Posterior vena cava (tissue), 2 donors: ENCODE data around the gene ABCB4. TPM values are rescaled to one million over a fixed set of nuclear protein-coding genes. Genes with fewer than 3 reads are reported as not detected.

ENCODE experiments used
- DNase-seq: peaks from one replicate; pipeline ENCODE4 v3.0.0-alpha.2; 2020; ENCODE audit warnings: low spot score
- intact Hi-C, 2 donors: fragments of 100-400 bp; cut with DNase I; formaldehyde crosslinking; loops; one replicate each; pipeline versions ENCODE4 v1.14.1 to v1.14.2; 2022 to 2023
- total RNA-seq, 2 donors: library from RNA; stranded (reverse); fragmentation: NEBNext Ultra II Directional; extraction: Animal tissue kit (Norgen Biotek cat#: 25700); gene quantifications; one replicate each; pipeline ENCODE4 v1.2.1, GENCODE V29; 2021
- donor health status: DM: yes; HTN: yes; CAD: no.
- donor health status: DM: yes; HTN: yes; CAD: no.

The ABCB4 gene
- total RNA-seq, 2 donors from 2014 or later = 1.9 to 3.7 TPM

DNA sequence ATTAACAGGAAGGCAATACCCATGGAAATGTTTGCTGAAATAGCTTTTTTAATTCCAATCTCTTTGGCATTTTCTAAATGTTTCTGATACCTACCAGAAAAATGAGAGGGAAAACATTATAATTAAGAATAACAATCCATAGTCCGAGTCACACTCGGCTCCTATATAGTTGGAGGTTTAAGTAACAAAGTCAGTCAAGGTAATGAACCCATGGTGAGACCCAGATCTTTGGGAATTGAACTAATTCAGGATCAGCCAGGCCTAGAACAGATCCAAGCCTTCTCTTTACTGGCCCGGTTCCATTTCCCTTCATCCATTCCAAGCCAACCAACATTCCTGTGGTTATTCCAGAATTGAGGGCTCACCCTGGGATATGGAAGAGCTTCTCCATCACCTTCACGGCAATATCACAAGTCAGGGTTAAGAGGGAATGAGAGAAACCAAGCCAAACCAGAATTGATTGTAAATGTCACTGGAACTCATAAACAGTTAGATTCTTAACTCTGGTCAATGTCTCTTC is 28.3 kb downstream of the ABCB4 start:
- intact Hi-C loops = no loop called here
- no peak for DNase-seq

DNA sequence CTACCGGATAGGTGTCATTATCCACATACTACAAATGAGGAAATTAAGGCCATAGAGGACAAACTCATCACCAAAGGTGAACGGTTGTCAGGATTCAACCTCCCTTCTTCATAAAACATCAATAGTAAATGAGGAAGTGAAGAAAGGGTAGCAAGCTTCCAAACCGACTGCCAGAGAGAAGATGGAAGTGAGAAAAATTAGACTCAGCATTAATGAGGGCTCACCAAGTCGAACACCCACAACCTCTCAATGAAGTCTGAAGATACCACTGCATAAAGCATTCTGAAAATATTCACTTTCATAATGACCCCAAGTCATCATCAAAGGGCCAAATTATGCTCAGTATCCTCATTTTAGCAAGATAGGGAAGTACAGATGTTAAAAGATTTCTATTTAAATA is 29.6 kb downstream of the ABCB4 start:
- intact Hi-C loops = no loop called here

DNA sequence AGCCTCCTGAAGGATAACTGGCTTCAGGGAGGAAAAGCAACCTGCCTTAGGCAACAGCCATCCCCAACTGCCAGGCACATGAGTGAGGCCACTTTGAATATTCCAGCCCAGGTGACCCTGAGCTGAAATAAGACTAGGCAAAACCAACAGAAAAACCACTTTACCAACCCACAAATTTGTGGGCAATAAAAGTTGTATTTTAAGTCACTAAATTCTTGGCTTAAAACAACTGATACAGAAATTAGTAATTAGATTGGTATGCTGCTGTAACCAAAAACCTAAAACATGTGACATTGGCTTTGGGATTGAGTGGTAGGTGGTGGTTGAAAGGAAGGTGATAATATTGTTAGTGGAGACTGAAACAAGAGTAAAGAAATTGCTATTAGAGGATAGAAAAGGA is 39.9 kb downstream of the ABCB4 start:
- DNase-seq = no peak
- intact Hi-C loops = loop anchor here in 1 of 2 donors (1.0 kb wide), 1 partner anchor 23 kb away; no protein-coding TSS in a partner anchor

More for the DNA sequence above, 29.6 kb downstream of the ABCB4 start:
- DNase-seq = no peak

DNA sequence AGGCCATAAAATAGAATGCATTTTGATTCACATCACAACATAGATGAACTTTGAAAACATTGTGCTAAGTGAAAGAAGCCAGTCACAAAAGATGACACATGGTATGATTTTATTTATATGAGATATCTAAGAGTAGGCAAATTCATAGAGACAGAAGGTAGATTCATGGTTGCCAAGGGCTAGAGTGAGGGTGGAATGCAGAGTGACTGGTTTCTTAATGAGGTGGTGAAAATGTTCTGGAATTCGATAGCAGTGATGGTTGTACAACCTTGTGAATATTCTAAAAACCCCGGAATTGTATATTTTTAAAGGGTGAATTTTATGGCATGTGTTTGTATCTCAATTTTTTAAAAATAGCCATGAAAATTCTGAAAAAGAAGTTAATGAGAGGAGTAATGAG is 42.9 kb downstream of the ABCB4 start:
- intact Hi-C loops = no loop called here
- DNase-seq = no peak

DNA sequence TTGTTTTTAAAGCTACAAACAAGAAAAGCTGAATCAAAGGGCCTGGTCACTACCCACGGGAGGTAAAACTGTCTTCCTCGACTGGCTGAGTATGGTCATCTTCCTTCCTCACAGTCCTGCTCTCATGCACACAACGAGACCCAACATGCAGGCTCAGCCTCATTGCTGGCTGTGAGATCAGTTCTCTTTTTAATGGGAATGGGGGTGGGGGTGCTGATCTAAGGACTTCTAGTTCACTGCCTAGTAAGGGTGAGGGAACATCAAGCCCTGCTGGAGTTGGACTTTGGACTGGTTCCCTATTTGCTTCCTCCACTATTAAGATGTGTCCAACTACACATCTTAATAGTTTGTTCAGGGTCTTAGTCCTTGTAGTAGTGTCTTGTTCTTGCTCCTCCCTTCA is 48.2 kb downstream of the ABCB4 start:
- intact Hi-C loops = no loop called here
- no peak for DNase-seq

DNA sequence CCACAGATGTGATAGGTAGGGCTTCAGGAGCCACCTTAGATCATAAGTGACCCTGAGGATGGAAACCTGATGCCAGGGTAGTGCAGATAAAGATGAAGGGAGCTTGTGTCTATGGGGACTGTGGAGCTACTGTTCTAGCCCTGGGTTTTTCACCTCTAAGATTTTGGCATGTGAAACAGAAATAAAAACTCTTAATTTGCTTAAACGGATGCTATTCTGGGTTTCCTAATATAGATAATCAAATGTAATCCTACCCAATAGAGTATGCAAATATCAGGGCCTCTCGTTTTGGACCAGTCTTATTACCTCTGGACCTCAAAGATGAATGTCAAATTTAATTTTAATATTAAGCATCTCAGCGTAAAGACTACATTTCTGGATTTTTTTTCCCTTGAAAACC is 49.3 kb downstream of the ABCB4 start:
- intact Hi-C loops = no loop called here
- DNase-seq = no peak

DNA sequence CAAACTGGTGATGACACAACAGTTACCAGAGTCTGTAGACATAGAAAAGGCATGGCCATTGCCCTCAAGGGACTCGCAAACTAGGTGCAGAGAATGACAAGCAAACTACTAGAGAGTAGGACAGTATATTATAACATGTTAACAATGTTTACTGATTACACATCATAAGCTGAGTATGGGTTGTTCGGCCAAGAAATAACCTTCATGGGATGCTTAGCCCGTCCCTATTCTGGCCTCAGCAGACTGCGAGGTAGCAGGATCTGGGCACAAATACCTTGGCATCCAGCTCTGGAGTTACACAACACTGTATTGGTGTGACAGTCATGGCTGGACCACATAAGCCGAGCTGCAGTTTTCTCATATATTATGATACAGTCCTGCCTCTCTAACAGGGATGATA is 51.4 kb downstream of the ABCB4 start:
- intact Hi-C loops = no loop called here
- no peak for DNase-seq

DNA sequence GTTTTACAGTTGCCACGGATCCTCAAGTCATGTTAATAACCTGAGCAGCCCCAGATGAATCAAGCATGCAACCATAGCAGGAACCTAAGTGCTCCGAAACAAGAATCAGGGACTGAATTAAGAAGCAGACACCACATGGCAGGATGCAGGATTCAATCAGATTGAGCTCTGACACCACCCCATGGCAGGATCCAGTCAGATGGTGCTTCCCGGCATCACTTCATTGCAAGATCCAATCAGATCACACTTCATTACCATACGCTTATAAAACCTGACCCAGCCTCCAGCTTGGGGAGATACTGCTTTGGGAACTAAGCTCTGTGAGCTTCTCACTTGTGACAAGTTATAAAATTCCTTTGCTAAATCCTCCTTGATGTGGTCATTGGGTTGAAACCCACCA is 55.3 kb downstream of the ABCB4 start:
- intact Hi-C loops = no loop called here
- no peak for DNase-seq

DNA sequence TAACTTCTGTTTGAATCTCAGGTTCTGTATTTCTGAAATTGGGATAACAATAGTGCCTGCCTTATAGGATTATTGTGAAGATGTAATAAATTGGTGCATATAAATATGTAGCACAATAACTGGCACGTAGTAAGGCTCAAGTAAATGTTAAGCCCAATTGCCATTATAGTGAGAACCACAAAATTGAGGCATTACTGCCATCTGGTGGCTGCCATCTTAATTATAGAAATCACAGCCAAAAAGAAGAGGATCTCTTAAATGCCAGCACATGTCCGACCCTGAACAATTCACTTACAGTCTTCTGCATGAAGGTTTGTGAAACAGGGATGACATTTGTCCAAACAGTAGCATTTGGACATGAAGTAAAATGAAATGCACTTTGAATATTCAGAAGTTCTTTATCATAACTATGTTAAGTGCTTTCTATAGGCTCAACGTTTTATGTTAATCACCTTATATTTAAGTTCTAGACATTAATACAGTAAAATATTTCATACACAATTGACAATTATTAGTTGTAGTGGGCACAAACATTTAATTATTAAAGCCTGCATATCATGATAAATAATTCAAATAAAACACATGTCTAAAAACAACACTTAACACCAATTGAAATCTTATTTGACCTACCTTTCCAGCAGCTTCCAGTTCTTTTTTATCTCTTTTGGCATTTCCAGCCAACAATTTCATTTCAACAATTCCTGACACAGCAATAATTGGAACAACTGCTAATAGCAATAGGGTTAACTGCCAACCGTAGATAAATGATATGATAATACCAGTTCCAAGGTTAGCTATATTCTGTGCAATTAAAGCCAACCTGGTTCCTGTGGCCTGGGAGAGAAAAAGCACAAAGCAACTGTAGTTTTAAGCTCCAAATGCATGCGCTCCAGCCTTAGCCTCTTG is 58.5 kb downstream of the ABCB4 start:
- intact Hi-C loops = loop anchor here (2.0 kb wide), 1 partner anchor 104 kb away; no protein-coding TSS in a partner anchor
- no peak for DNase-seq

DNA sequence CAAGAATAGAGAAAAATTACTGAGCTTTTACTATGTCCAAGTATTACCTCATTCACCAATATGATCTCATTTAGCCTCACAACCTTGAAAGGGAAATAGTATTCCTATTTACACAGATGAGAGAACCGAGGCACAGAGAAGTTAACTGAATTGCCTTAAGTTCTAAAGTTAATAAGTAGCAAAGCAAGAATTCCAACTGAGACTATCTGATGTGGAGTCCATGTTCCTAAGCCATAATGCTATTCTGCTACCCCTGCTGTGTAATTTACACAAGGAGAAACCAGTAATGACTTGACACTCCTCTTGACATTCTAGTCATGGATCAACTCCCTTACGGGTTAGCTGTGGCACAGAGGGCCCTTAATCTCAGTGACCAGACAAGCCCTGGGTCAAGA is 60.7 kb downstream of the ABCB4 start:
- intact Hi-C loops = no loop called here
- DNase-seq = no peak

DNA sequence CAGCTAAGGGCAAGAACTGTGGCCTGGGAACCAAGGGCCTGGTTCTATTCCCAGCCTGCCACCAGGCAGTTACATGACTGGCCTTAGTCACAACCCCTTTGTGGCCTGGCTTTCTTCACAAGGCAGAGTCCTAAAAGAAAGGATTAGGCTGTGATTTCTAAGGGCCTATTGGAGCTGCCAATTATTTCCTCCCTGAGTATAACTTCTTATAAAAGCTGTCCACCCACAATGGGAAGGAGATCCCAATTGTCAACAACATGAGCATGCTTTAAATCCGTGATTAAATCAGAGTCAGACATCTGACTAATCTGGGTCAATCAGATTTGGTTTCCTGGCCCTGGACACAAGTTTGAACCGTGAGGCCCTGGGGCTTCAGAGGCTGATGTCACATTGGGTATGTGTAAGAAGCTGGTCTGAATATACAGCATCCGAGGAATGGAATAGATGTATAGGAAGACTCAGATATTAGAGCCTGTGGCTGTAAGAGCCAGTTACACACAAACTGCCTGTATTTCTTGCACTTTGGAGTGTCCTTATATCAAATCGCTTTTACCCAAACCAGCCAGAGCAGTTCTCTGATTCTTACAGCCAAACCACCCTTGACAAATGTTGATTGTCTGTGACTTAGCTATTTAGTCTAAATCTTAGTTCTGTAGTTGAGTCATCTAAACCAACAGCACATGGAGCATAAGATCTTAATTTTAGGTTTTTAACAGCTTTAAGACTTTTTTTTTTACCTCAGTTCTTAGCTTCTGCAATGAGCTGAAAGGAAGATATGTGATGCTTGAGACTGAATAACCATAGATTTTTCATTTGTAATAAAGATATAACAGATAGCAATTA is 61.3 kb downstream of the ABCB4 start:
- intact Hi-C loops = no loop called here
- DNase-seq = no peak

DNA sequence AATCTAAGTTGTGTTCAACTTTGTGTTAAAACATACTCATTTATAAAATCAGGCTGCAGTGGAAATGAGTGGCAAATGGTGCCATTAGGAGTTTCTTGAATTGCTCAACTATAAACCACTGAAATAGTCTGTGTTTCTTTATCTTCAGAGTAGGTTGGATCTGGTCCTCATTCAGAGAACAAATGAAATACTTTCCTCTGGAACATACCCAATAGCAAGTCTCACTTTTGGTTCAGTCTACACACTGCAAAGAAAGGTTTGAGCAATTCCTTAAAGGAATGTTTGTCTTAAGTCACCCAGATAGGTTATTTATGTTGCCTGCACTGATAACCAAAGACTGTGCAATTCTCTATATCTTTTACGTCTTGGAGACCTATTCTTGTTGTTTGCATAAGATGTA is 62.5 kb downstream of the ABCB4 start:
- DNase-seq = no peak
- intact Hi-C loops = no loop called here

DNA sequence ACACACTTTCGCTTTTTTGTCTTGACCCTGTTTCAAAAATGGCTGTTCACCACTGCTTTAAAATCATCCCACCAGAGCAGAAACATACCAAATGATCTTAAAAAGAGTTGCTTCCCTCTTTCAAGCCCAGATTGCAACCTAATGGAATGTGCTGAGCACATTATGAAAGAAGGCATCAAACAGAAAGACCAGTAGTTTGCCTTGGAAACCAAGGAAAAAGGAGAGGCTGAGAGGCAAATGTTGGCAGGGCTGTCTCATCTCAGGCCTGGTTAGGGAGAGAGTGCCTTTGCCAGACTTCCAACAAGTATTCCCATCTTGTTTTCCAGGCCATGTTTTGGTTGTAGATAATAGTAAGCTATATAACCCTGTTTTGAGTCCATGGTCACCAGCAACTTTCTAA is 64.3 kb downstream of the ABCB4 start:
- intact Hi-C loops = no loop called here
- no peak for DNase-seq

DNA sequence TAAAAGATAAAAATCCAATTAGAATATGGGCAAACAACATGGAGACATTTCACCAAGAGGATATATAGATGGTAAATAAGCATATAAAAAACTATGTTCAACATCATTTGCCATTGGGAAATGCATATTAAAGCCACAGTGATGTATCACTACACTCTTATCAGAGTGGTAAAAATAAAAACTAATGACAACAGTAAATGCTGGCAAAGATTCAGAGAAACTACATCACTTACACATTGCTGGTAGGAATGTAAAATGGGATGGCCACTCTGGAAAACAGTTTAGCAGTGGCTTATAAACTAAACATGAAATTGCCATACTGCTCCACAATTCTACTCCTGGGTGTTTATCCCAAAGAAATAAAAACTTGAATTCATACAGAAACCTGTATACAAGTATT is 70.8 kb downstream of the ABCB4 start:
- intact Hi-C loops = no loop called here
- DNase-seq = no peak

DNA sequence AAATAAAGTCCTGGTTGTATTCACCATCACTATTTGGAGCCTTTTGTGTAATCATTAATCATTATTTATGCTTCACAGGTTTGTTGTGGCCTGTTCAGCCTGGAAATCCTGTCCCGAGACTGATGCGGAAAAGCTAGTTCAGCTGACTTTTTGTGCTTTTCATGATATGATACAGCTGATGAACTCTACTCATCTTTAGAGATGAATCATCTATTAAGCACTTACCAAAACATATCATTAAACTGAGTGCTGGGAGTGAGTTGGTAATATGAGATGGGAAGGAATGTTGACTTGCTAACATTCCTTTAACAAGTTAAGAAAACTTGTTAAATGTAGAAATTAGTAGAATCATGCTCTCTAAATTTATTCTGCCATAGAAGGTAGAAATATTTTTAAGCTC is 77.0 kb downstream of the ABCB4 start:
- intact Hi-C loops = no loop called here
- no peak for DNase-seq

DNA sequence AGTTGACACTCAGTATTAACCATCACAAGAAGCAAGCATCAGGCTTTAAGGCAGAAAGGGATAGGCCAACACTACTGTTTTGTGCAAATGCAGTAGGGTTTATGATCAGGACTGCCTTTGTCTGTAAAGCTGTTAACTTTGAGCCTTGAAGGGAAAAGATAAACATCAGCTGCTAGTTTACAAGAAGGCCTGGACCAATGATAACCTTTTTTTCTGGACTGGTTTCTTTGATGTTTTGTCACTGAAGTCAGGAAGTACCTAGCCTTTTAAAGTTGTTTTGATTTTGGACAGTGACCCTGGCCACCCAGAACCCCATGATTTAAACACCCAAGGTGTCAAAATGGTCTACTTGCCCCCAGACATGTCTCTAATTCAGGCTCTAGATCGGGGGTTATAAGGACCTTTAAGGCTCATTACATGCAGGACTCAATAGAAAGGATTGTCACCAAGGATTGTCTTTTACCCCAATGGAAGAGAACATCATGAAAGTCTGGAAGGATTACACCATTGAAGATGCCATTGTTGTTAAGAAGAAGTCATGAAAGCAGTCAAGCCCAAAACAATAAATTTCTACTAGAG is 79.9 kb downstream of the ABCB4 start:
- intact Hi-C loops = no loop called here
- no peak for DNase-seq

DNA sequence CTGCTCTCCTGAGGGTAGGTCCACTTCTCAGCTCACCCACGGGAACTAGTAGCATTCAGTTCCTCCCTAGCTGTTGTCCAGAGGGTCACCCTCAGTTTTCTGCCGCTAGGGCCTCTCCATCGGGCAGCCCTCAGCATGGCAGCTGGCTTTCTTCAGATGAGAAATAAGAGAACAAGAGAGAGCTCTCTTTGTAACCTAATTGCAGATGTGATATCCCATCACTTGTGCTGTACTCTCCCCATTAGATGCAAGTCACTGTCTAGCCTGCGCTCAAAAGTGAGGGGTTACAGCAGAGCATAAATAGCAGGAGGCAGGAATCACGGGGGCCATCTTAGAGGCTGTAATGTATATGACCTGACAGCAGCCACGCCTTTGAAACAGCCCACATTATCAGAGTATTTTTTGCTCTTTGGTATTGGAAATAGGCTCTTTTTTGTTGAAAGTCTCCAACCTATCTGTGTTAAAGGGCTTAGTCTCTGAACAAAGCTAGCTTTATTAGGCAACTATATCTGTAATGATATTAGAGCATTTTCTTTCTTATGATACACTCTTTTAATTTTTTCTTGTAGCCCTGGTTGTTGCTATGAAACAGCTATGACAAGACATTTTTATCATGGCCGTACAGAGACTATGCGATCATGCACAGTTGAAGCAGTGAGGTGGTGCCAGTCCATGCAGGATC is 84.3 kb downstream of the ABCB4 start:
- intact Hi-C loops = no loop called here
- DNase-seq = no peak

DNA sequence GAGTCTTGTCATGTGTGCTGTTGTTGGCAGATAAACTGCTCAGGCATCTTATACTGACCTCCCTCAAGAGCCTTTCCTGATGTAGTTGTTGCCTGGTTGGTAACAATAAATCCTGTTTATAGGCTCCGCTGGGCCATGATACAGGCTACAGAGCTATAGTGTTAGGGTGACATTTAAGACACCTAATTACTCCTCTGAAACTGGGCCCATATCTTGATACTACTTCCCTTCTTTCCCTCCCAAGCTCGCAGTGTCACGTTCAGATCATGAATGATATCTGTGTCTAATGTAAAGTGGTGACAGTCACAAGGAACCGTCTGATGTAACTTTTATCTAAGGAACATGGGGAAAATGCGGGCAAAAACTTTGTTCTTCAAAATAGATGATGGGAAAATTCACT is 94.6 kb downstream of the ABCB4 start:
- no peak for DNase-seq
- intact Hi-C loops = loop anchor here in 1 of 2 donors (2.0 kb wide), 1 partner anchor 34 kb away; no protein-coding TSS in a partner anchor
